HG03571 (cell line): ENCODE measurements around the gene UBE2J2.

Experiments
- ATAC-seq: cut with Tn5 transposase; IDR thresholded peaks from one replicate; pipeline ENCODE4 v1.9.1; 2021; ENCODE audit not compliant: unreplicated experiment

UBE2J2 gene

GRCh38 chr1:1229770-1230169 lies 43.9 kb downstream of the UBE2J2 start:
- no peak for ATAC-seq

GRCh38 chr1:1228596-1229321 lies 44.9 kb downstream of the UBE2J2 start:
- no peak for ATAC-seq

- no peak for ATAC-seq
Measured at GRCh38 chr1:1228187-1228586, 45.5 kb downstream of the UBE2J2 start.

GRCh38 chr1:1227386-1227785 lies 46.3 kb downstream of the UBE2J2 start:
- no peak for ATAC-seq

DNA sequence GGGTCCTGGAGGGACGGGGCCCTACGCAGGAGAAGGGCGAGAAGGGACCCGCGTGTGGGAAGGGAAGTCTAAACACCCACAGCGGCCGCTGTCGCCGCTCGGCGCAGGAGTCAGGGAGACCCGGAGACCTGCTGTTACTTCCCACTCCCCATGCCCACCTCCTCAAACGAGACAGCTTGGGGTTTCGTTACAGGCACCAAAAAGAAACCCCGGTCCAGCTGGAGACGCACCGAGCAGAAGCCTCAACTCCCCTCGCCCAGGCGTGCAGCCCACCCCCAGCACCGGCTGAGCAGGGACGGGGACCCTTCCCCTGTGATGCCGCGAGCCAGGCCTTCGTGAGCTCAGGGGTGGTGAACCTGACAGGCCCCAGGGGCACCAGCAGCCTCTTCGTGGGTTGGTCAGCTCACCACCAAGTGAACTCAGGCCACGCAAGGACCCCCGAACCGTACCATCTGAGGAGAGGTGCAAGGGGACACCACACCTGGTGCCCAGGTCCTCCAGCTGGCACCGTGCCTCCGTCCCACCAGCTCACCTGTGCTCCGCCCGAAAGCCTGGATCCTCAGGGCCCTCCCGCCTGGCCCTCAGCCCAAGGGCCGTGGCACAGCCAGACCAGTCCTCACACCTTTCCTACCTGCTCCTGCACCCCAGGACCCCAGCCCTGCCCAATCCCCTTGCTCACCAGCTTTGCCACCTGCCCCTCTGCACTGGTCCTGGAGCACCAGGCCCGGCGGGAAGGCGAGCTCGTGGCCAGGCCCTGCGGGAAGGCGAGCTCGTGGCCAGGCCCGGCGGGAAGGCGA lies 46.9 kb downstream of the UBE2J2 start:
- no peak for ATAC-seq

GRCh38 chr1:1225913-1226312 lies 47.7 kb downstream of the UBE2J2 start:
- no peak for ATAC-seq

DNA sequence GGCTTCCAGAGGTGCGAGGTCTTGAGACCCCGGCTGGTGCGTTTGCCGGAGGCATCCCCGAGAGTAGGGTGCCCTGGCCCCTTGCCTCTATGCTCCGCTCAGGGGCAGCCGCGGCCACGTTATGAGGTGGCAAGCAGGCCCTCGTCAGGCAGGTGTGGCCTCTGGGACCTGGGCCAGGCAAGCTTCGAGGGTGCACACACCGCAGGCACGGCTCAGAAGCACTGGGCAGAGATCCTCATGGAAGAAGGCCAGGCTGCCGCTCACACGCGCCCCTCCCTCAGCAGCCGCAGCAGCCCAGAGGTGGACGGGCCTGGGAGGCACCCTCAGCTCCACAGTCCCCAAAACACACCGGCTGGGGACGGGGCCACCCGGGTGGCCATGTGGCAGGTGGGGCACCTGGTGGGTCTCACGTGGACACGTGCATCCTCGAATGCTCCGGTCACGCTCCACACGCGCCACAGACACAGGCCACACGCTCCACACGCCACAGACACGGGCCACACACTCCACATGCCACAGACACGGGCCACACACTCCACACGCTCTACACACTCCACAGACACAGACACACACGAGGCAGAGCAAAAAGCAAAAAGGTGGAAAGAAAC lies 48.3 kb downstream of the UBE2J2 start:
- no peak for ATAC-seq

- no peak for ATAC-seq
Measured at GRCh38 chr1:1223891-1224290, 49.8 kb downstream of the UBE2J2 start.

DNA sequence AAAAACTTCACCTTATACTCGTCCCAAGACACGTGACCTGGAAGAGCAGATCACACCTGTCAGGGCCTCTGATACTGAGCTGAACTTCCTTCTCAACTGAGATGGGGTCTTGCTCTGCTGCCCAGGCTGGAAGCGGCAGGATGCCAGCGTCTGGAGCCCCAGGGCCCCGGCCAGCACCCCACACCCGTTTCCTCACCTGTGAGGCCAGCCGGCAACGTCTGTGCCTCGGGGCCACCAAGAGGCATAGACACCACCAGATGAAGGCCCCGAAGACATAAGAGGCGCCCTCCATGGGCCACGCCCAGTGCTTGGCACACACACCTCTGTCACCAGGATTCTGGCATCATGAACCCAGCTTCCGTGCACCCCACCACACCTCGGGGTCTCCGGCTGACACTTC lies 50.3 kb downstream of the UBE2J2 start:
- no peak for ATAC-seq

DNA sequence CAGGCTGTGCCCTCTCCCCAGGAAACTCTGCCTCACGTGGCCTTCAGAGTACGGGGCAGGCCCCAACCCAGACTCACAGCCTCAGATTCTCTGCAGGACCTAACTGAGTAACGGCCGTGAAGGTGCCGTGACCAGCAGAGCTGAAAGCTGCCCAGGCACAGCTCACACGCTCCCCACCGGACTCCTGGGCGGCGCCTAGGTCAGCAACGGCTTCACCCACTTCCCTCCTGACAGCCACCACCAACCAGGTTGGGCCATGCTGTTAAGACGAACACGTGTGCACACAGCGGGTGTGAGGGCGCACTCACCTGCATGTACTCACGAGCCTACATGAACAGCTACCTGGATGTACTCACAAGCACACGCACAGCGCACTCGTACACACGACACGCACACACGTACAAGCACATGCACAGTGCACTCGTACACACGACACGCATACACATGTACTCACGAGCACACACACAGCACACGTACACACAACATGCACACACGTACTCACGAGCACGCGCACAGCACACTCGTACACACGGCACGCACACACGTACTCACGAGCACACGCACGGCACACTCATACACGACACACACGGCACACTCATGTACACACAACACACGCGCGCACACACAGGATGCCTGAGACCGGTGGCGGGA lies 51.0 kb downstream of the UBE2J2 start:
- no peak for ATAC-seq

- no peak for ATAC-seq
Measured at GRCh38 chr1:1221887-1222574, 51.6 kb downstream of the UBE2J2 start.

- no peak for ATAC-seq
Measured at GRCh38 chr1:1220197-1220596, 53.5 kb downstream of the UBE2J2 start.

DNA sequence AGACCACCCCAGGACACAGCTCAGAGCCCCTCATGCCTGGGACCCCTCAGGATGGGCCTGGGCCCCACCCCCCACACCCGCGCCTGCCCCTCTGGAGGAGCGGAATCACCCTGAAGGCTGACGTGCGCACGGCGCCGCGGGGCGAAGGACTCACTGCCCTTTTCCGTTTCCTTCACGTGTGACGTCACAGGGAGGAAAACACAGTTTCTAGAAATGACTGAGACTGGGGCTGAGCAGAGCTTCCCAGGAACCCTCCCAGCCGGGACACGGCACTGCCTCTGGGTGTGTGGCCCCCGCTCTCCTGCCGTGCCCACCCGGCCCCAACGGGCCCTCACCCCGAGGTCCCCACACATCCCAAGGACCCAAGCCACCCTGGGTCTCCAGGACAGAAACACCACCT lies 54.3 kb downstream of the UBE2J2 start:
- no peak for ATAC-seq

DNA sequence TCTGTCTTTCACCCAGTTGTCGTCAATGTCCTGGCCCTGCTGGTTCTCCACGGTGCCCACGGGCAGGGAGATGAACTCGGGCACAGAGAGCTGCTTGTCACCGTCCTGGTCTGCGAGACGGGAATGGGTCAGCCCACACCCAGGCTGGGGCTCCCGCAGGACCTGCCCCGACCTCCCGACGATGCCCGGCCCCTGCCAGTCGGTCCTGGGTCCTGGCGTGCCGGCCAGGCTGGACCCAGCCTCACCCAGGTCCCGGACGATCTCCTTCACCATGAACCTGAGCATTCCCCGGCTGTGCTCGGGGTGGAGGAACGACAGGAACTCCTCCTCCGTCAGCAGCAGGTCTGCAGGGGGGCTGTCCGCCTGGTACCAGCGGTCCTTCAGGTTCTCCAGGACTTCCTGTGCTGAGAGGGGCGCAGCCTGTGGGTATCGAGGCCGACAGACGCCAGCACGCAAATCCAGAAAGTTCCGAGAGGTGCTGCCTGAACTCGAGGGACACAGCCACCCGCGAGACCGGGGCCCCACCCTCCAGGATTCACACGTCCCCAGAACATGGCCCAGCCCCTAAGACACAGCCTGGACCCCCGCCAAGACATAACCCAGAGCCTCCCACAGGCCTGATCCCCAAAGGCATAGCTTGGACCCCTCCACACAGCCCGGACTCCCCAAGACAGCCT lies 55.0 kb downstream of the UBE2J2 start:
- no peak for ATAC-seq

GRCh38 chr1:1217621-1218523 lies 55.8 kb downstream of the UBE2J2 start:
- no peak for ATAC-seq

DNA sequence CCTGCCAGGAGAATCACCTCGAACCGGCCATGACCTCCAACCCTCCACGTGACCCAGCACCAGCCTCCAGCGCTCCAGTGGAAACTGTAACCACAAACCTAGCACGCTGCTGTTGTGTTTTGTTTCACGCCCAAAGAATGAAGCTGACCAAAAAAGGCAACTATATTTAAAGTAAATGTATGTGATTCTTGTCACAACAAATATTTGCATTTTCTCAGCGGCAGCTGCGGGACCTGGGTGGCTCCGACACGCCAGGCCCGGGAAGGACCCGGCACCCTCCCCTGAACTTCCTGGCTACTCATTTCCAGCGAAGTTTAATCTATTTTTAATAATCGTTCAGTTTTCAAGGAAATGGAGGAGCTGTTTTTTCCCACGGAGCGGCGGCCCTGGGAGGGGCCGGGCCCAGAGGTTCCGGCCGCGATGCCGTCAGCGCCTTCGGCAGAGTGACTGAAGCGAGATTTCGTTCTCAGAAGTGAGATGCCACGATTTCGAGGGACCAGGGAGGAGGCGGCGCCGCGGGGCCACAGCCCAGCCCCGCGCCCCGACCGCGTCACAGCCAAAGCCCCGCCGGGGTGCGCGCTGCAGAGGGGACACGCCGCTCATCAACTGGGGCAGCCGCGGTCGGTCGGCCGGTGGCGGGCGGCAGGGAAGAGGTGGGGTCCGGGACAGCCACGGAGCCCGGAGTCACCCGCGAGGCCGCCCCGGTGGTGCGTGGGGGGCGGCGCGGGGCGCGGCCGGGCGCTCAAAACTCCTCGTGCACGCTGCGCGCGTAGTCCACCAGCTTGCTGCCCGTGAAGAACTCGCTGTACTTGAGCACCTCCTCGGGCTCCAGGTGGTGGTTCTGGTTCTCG lies 56.7 kb downstream of the UBE2J2 start:
- no peak for ATAC-seq

DNA sequence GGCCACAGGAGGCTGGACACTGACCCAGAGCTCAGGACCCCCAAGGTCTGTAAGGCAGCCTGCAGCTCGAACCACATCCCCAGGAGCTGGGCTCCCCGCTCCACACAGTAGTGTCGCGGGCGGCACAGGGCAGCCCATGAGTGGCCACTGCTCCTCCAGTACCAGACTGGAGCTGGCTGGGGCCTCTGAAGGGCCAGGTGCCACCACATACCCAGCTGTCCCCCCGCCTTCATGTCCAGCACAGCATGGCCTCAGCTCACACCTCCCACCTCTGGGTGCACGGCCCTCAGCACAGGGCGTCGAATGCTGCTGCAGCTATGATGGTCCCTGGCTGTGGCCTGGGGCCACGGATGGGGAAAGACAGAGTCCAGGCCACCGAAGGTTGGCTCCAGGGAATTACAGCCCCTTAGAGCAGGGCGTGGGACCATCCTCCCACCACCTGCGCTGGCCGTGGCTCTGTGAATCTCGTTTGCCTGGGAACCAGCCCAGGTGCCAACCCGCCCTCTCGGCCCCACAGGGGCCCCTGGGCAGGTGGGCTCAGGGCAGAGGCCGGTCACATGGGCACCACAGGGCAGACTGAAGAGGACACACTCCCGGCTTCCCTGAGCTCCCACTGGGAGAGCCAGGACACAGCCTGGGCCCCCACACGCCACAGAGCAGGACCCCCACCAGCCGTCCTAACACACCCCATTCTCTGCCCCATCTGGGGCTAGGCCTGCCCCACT lies 57.6 kb downstream of the UBE2J2 start:
- ATAC-seq: no peak
